Hepatic stellate cell (primary cell): Measurements from ENCODE around the gene UQCR11.

Source experiments
- DNase-seq: peaks from one replicate; pipeline ENCODE4 v3.0.0; 2011; ENCODE audit warnings: low spot score

The UQCR11 gene

DNA sequence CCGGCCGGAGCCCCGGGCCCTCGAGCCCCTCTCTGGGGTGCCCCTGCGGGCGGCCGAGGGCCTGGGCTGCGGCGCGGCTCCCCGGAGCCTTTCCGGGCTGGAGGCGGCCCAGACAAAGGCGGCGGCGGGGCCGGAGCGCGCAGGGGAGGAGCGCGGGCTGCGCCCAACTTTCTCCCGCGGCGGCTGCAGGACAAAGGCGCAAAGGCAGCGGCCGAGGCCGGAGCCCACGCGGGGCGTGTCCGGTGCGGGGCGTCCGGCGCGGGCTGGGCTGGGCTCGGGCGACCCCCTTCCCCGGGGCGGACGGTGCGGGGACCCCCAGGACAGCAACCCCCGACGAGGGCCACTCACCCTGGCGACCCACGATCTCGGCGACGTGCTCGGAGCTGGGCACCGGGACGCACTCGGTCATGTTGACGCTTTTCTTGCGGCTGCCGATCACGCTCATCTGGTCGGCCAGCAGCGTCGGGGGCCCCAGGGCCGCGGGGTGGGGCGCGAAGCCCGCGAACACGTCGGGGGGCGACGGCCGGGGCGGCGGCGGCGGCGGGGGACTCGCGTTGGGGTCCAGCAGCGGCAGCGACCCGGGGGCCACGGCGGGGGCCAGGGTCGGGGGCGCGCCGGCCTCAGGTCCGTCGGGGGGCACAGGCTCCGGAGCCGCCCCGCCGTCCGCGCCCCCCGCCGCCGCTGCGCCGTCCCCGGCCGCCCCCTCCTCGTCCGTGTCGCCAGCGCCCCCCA lies 38.0 kb downstream of the UQCR11 start:
- peak; percentile 71 for DNase-seq

DNA sequence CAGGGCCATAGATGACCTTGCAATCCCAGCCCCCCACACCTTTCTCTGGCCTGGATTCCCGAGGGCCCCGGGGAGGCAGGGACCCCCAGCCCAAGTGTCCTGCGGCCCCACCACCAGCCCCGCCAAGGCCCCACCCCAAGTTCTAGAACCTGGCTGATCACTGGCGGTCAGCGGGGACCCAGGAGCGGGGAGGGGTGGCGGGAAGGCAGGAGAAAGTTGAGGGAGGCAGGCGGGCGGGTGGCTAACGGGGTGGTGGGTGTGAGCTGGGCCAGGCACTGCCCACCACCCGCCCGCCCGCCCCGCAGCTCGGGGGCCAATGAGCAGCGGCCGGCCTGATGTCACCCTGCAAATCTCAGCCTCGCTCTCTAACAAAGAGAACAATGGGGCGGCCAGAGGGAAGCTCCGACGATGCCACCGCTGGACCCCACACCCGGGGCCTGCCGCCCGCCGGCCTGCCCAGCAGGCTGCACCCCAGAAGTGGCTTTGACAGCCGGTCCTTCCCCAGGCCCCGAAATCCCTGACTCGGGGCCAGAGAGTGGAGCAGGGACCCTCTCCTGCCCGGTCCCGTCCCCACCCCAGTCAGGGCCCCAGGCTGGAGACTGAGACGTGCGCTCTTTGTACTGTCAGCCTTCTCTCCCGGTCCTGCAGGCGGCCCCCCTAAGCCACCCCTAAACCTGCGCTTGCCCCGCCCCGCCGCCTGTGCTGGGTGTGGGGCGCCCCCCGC lies 38.7 kb downstream of the UQCR11 start:
- DNase-seq = peak; percentile 92

DNA sequence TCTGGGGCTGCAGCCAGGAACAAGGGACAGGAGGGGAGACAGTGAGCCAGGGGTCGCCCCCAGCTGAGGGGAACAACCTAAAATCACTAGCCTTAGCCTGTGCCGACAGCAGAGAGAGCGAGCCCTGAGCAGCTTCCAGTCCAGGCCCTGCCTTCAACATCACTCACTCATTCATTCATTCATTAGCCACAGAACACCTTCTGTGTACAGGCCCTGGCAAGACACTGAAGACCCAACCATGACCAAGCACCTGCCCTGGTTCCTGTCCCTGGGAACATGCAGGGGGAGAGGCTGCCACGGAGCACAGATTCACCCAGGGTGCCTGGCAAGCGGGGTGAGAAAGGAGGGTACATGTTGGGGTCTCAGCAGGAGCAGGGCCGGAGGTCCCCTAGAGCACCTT lies 42.0 kb downstream of the UQCR11 start:
- no peak for DNase-seq

DNA sequence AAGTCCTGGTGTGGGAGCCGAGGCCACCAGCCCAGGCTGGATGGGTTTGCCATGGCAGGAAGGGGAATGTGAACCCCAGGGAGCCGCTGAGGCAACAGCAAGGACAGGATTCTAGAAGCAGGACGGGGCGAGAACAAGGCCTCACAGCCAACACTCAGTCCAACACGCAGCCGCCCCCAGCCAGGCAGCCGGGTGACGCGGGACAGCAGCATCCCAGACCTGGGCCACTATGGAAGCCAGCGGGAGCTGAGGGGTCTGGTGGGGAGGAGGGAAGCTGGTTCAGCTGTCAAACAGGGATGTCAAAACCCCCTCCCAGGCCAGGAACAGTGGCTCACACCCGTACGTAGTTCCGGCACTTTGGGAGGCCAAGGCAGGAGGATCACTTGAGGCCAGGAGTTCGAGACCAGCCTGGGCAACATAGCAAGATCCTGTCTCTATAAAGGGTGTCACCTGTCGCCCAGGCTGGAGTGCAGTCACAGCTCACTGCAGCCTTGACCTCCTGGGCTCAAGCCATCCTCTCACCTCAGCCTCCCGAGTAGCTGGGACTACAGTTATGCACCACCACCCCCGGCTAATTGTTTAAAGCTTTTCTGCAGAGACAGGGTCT lies 43.9 kb downstream of the UQCR11 start:
- DNase-seq = no peak

DNA sequence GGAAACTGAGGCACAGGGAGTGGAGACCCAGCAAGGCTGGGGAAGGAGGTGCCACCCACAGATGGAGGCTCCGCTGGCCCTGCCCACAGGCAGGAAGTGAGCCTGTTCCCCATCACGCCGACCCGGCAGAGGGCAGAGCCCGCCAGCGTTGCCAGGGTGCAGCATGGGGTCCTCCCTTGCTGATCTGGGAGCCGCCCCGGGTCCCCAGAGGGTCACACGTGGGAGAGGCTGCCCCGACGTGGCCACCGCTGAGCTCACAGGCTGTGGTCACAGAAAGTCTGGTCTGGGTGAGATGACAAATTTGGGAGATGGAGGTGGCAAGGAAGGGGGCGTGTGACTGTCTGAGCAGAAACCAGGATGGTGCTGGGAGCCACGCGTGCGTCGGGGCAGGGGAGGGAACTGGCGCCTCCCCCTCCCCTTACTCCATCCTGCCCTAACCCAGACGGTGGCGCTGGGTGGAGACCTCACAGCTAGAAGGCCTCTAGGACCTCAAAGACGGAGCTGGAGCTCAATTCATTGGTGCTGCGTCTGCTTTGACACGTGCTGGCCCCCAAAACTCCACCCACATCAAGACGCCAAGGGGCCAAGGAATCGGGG lies 44.9 kb downstream of the UQCR11 start:
- no peak for DNase-seq

DNA sequence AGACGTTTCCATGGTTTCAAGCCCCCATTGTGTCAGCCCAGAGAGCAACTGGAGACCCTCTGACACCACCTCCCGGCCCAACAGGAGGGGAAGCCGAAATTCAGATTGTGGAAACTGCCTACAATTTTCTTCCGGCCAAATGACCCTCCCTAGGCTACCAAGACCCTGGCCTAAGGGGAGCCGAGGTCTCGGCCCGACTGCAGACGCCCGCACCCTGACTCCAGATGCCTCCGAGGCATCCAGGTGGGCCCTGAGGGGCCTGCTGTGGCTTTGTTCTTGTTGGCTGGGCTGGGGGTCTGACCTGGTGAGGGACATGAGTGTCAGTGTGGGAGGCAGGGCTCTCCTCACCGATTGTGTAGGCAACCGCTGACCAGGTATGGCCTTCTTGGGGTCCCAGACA lies 46.7 kb downstream of the UQCR11 start:
- DNase-seq = no peak

DNA sequence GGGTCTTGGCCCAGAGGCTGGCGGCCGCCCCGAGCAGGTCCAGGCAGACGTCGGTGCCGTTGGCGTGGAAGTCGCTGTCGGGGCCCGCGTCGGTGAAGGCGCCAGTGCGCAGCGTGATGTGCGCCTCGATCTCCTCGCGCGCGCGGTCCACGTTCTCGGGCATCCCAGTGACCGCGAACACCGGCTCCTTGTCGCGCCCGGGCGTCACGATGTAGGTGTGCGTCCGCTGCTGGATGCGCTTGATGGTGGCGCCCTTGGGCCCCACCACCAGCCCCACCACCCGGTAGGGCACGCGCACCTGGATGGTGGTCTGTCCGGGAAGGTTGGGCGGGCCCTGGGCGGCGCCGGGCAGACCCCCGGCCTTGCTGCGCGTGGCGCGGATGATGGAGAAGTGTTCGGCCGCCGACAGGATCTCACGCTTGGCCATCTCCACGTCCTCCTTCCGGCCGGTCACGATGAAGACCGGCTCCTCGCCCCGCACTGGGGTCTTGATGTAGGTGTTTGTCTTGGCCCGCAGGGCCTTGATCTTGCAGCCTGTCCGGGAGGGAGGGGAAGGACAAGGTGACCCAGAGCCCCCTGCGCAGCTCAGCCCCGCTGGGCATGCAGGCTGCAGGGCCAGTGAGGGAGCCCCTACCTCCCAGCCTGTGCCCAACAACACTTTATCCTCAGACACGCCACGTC lies 48.7 kb downstream of the UQCR11 start:
- DNase-seq = no peak

DNA sequence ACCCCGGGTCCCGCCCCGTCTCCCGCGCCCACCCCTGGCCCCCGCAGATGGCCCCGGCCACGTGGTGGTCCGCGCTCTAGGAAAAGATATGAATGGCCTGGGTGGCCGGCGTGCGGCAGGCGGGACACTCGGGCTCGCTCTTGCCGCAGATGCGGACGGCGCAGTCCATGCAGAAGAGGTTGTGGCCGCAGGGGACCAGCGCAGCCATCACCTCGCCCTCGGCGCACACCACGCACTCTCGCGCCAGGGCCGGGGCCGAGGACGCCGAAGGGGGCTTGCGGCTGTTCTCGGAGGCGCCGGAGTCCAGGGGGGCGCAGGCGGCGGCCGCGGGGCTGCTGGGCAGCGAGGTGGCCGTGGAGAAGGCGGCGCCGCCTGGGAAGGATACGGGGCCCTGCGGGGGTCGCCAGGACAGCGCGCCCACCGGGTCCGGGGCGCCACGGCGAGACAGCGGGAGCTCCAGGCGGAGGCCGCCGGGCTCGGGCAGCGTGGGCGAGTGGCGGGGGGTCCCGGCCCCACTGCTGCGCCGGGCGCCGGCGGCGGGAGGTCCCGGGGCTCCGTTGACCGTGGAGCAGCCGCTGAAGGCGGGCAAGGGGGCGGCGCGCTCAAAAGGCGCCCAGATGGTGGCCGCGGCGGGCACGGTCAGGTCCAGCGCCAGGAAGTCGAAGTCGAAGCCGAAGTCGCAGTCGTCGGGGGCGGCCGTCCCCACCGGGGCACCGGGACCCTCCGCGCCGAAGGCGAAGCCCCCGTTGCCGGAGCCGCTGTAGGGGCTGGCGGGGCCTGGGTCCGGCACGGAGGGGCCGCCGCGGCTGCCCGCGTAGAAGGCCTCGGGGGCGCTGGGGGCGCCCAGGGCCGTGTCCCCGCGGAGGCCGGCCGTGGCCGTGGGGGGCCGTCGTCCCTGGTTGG lies 49.5 kb downstream of the UQCR11 start:
- no peak for DNase-seq

DNA sequence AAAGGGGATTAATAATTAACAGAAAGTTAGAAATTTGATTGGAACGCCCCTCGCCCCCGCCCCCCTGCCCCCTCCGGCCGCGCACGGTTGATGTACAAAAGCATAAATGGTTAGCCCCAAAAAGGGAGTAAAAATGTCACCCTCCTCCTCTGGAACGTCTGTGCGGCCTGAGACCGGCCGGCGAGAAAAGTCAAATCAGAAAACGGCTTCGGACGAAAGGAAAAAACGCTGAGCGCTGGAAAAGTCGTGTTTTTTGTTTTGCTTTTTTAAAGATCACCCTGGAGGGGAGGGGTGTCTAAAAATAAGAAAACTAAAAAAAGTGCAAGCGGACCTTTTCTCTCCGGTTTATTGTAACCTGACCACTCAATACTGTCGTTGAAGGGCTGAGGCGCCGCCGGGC lies 50.3 kb downstream of the UQCR11 start:
- no peak for DNase-seq

DNA sequence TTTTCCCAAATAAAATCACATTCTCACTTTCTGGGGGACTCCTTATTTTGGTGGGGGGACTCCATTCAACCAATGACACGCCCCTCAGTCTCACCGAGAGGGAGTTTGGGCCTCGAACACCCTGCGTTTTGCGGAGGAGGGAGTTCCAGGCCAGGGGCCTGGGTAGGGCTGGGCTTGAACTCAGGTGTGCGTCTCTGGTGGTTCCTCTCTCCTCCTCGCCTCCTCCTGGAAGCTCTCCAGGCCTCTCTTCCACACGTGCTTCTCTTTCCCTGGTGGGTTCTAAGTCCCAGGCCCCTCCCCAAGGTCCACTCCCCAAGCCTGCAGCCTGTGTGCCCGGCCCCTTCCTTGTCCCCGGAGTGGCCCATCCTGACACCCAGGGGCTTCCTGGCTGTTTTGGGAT lies 51.8 kb downstream of the UQCR11 start:
- no peak for DNase-seq

DNA sequence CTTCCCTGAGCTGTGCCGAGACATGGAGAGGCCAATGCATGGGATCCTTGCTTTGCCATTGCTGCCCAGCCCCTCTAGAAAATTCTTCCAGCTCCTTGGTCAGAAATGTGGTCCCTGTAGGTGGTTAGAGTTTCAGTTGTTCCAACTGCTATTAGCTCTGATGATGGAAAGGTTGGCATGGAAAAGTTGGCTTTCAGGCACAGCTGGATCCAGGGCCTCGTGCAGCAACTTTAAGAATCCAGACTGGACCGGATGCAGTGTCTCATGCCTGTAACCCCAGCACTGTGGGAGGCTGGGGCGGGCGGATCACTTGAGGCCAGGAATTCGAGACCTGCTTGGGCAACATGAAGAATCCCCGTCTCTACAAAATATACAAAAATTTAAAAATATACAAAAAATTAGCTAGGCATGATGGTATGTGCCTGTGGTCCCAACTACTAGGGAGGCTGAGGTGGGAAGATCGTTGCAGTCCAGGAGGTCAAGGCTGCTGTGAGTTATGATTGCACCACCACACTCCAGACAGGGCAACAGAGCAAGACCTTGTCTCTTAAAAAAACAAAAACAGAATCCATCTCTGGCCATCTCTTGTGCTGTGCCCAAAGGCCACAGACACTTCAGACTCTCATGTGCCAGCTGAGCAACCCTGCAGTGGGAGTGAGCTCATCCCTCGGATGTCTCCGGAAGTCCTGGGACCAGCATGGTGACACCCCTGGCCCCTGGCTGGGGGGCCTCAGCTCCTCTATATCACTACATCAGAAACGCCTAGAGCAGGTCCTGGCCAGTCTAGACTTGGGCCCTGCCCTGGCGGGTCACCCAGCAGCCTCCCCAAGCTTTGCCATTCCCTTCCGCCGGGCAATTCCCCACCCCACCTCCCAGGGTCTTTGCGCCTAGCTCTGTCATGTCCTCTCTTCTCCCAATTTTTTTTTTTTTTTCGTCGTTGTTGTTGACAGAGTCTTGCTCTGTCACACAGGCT lies 53.9 kb downstream of the UQCR11 start:
- DNase-seq = no peak

DNA sequence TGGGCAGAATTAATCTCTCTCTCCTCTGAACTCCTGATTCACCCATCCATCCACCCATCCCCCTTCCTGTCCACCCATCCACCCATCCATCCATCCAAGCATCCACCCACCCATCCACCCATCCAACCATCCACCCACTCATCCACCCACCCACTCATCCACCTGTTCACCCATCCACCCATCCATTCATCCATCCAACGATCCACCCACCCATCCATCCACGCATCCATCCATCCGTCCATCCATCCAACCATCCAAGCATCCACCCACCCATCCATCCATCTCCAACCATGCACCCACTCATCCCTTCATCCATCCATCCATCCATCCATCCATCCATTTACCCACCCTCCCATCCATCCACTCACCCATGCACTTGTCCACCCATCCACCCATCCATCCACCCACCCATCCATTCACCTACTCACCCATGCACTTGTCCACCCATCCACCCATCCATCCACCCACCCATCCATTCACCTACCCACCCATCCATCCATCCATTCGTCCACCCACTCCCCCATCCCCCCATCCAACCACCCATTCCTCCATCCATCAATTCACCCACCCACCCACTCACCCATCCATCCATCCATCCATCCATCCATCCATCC lies 55.8 kb downstream of the UQCR11 start:
- DNase-seq = no peak
